Lower leg skin (tissue), 4 donors: Measurements from ENCODE around the gene CCL3. TPM values are rescaled to one million over a fixed set of nuclear protein-coding genes. Genes with fewer than 3 reads are reported as not detected.
"Not testable (repeated sequence)": the region's sequence is repeated elsewhere in the genome, so short reads cannot be mapped to it uniquely, and the experiment has no call there.

ENCODE experiments used
- DNase-seq, 2 donors: peaks; one replicate each; pipeline ENCODE4 v3.0.0-alpha.2; 2019; ENCODE audit warnings: low spot score in 2 of 2
- H3K4me3 ChIP-seq: fragments of 200-600 bp; sonication (generic); 2 replicates; pipeline ENCODE4 v1.5.1; 2017; ENCODE audit warnings: mild to moderate bottlenecking, low read depth; ENCODE audit not compliant: poor library complexity, severe bottlenecking
- POLR2A ChIP-seq, 2 donors: fragments of 450-650 bp; IDR thresholded peaks; one replicate each; pipeline ENCODE4 v1.6.1; 2016 to 2017; ENCODE audit warnings: antibody characterized with exemption in 2 of 2, mild to moderate bottlenecking in 1 of 2, moderate library complexity in 1 of 2
- WGBS, 2 donors: methylation state at CpG; one replicate each; pipeline ENCODE4 v1.1.5; 2018; 5-methylcytosine and 5-hydroxymethylcytosine counted together
- intact Hi-C: fragments of 100-400 bp; cut with DNase I; formaldehyde crosslinking; loops from one replicate; pipeline ENCODE4 v1.15.0; 2023; ENCODE audit warnings: low total_unique reads
- total RNA-seq, 4 donors: library from RNA; depleted of rRNA; stranded (reverse); fragments of >200 nt; gene quantifications; one replicate each; pipeline ENCODE4 v1.1.0, GENCODE V29; 2016
- TF ChIP-seq, protein P1 (sequence below), 3 donors: fragments of 450-650 bp; IDR thresholded peaks; one replicate each; pipeline ENCODE4 v1.5.1; 2016; ENCODE audit warnings: antibody characterized with exemption in 3 of 3, mild to moderate bottlenecking in 3 of 3, moderate library complexity in 2 of 3

The CCL3 gene
- total RNA-seq, 4 donors from 2014 or later = 0.79 to 2.9 TPM; not detected in 2

DNA sequence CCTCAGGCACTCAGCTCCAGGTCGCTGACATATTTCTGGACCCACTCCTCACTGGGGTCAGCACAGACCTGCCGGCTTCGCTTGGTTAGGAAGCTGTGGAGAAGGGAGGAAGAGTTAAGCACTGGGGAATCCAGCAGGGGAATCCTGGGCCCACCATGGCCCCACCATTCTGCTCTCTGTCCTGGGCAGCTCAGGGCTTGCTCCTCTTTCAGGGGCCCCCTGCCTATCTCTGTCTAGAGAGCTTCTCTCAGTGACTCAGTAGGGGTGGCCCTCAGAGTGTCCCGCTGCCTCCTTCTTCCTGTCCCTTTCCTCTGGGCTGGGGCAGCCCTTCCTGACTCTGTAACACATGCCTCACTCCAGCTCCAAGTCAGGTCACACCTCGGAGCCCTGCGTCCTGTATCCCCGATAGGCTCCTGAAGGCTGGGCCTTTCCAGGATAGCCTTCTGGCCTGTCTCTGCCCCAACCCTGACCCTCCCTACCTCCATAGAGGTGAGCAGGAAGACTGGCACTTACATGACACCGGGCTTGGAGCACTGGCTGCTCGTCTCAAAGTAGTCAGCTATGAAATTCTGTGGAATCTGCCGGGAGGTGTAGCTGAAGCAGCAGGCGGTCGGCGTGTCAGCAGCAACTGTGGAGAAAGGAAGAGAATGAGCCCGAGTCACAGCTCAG lies 1.1 kb downstream of the CCL3 start:
- no peak for TF ChIP-seq POLR2A (IDR thresholded peaks at IDR 0.05)
- TF ChIP-seq, protein P1, sequence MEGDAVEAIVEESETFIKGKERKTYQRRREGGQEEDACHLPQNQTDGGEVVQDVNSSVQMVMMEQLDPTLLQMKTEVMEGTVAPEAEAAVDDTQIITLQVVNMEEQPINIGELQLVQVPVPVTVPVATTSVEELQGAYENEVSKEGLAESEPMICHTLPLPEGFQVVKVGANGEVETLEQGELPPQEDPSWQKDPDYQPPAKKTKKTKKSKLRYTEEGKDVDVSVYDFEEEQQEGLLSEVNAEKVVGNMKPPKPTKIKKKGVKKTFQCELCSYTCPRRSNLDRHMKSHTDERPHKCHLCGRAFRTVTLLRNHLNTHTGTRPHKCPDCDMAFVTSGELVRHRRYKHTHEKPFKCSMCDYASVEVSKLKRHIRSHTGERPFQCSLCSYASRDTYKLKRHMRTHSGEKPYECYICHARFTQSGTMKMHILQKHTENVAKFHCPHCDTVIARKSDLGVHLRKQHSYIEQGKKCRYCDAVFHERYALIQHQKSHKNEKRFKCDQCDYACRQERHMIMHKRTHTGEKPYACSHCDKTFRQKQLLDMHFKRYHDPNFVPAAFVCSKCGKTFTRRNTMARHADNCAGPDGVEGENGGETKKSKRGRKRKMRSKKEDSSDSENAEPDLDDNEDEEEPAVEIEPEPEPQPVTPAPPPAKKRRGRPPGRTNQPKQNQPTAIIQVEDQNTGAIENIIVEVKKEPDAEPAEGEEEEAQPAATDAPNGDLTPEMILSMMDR (IDR thresholded peaks at IDR 0.05) = no peak
- no peak for DNase-seq
- H3K4me3 ChIP-seq = no peak overlapping the region
- WGBS, 2 donors = 85 to 89% methylated on average over 14 of the region's 14 CpGs
- intact Hi-C loops = no loop called here

DNA sequence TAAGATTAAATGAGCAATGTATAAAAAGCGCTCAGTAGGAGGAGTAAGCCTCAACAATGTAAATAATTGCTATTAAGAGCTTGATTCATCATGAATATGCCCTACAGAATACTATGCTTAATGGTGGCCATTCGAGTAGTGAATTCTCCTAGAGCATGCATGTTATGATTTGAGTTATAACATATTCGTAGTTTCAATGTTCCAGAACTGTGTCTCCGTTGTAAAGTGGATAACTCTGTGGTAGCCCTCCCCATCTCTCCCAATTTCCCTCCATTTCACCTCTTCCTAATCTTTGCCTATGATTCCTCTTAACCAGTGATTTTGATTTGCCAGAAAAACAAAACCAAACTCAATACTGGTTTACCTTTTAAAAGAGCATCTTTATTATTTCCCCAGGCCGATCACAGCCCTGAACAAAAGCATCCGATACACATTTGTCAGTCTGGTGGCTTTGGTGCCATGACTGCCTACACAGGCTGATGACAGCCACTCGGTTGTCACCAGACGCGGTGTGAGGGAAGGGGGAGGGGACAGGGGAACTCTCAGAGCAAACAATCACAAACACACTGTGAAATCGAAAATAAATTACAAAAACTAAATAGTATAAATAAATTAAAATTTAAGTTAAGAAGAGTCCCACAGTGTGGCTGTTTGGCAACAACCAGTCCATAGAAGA lies 1.9 kb downstream of the CCL3 start:
- DNase-seq, H3K4me3 ChIP-seq, intact Hi-C loops: not testable (repeated sequence)
- WGBS, 2 donors = 76 to 82% methylated on average over 10 of the region's 10 CpGs

DNA sequence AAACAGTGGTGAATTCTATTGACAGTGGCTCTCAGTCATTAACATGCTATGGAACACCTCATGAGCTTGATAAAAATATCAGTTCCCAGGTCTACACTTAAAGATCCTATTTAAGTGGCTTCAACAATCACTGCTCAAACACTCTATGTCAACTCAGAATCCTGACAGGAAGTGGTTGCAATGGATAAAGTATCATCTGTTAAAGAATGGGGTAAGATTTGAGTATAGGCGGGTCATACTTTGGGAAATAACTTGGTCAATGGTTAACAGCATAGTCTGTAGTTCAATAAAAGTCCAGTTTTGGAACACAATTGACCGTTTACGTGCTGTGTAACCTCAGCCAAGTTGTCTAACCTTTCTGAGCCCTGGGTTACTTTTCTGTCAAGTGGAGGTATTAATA lies 2.5 kb downstream of the CCL3 start:
- H3K4me3 ChIP-seq, intact Hi-C loops, DNase-seq: not testable (repeated sequence)
- WGBS, 2 donors = 91 to 100% methylated on average over 1 of the region's 3 CpGs

DNA sequence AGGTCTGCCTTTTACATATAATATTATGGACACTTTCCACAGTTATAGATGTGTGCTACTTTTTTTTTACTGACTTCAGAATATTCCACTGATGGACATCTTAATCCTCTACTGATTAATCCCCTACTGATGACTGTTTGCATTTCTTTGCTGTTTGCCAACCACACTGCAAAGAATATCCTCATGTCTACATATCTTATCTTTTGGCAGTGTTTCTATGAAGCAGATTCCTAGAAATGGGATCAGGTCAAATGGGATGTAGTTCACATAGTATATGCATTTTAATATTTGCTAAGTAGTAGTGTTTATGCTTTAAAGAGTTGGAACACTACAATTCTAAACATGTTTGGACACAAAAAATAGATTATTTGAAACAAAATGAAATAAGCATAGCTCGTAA lies 3.2 kb downstream of the CCL3 start:
- no peak overlapping the region for H3K4me3 ChIP-seq
- no peak for DNase-seq
- intact Hi-C loops = no loop called here
- 80 to 85% methylated on average over 1 of the region's 1 CpG for WGBS, 2 donors
- TF ChIP-seq POLR2A (IDR thresholded peaks at IDR 0.05) = no peak
- TF ChIP-seq, protein P1 (IDR thresholded peaks at IDR 0.05) = no peak

DNA sequence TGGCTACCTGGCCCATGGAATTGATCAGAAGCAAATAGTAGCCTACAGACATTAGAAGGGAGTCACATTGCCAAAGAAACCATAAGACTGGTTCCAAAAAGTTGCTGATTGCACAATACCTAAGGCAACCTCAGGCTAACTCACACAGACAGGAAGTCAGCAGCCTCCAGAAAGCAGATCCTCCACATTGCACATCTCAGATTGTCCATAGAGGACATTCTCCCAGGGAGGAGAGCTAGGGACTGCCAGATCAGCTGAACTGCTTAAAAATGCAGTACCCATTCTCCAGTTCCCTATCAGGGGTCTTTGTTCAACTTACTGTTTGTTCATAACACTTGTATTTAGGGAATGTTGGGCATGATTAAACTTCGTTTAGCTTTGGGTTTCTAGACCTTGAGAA lies 4.2 kb downstream of the CCL3 start:
- no peak overlapping the region for H3K4me3 ChIP-seq
- TF ChIP-seq POLR2A (IDR thresholded peaks at IDR 0.05) = no peak
- TF ChIP-seq, protein P1 (IDR thresholded peaks at IDR 0.05) = no peak
- 41 to 43% methylated on average over 1 of the region's 1 CpG for WGBS, 2 donors
- no peak for DNase-seq
- intact Hi-C loops = no loop called here

GRCh38 chr17:36083691-36084090 lies 6.3 kb downstream of the CCL3 start:
- H3K4me3 ChIP-seq, intact Hi-C loops: not testable (repeated sequence)
- WGBS, 2 donors = 87 to 93% methylated on average over 2 of the region's 2 CpGs

GRCh38 chr17:36082482-36083120 lies 7.3 kb downstream of the CCL3 start:
- 56 to 64% methylated on average over 8 of the region's 8 CpGs for whole genome bisulfite sequencing, 2 donors
- intact Hi-C loops, DNase-seq, H3K4me3 ChIP-seq: not testable (repeated sequence)

More at GRCh38 chr17:36083691-36084090, 6.3 kb downstream of the CCL3 start:
- DNase-seq = not testable (repeated sequence)

DNA sequence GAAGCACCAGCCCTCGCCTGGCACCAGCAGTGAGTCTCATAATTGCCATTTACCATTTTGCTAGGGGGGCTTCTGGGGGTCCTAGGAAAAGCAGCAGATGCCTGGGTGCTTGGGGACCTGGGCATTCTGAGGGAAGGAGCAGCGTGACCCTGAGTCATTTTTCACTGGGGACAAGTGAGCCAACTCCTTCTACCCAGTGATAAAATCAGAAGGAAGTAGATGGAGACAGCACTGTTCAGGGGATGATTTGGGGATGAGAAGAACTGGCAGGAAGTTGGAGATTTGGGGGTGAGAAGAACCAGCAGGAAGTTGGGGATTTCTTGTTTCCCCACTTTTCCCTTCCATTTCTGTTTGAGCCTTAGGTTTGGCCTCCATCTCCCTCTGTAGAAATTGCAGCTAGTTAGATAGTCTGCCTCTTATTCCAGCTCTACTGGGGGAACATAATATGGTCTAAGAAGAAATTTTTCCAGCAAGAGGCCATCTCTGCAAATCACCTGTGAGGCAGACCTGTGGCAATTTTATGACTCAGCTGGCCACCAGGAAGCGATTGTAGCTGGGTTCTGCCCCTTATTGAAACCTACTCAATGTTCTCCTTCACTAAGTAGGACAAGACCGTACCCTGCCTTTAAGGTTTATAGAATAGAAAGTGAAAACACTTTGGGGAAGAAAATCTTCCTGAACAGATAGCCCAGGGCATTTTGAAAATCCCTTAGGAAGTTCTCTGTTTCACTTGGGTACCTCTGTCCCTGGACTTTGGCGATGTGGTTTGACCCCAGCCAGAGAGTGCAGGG lies 8.1 kb downstream of the CCL3 start:
- H3K4me3 ChIP-seq, intact Hi-C loops: not testable (repeated sequence)
- WGBS, 2 donors = 79 to 84% methylated on average over 5 of the region's 5 CpGs

More for the DNA sequence above, 8.1 kb downstream of the CCL3 start:
- not testable (repeated sequence) for DNase-seq
